ENCODE measurements around the gene TSEN54.
A peak's percentile ranks its signal among the peaks of the same experiment; 100 is the strongest.

Gene TSEN54

DNA sequence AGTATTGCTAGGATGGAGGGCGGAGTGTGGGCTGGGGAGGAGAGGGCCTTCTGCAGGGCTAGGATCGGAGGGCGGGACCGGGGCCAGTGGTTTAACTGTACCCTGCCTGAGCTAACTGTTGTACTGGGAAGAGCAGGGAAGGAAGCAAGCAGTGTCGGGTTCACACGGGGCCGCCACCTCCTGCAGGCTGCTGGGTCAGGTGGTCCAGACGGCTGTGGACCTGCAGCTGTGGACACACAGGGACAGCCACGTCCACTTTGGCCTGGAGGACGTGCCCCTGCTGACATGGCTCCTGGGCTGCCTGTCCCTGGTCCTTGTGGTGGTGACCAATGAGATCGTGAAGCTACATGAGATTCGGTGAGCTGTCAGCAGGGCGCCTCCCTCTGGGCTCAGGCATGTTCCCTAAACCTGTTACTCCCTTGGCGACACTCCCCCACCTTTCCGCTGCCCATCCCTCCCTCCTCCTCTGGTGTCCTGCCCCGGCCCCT lies 17.6 kb upstream of the TSEN54 start:
- DNase-seq (ENCODE audit: low read depth in 1 of 2, low spot score in 1 of 2), result peak in 1 of 2 experiments; percentile 46
- TF ChIP-seq POLR2AphosphoS5 (IDR thresholded peaks at IDR 0.05; ENCODE audit: low read depth) (no peak), GABPA (IDR thresholded peaks at IDR 0.05; ENCODE audit: low read depth) (no peak), SPI1 (IDR thresholded peaks at IDR 0.05; ENCODE audit: borderline replicate concordance, low read depth) (no peak)
- TF ChIP-seq, protein P1, sequence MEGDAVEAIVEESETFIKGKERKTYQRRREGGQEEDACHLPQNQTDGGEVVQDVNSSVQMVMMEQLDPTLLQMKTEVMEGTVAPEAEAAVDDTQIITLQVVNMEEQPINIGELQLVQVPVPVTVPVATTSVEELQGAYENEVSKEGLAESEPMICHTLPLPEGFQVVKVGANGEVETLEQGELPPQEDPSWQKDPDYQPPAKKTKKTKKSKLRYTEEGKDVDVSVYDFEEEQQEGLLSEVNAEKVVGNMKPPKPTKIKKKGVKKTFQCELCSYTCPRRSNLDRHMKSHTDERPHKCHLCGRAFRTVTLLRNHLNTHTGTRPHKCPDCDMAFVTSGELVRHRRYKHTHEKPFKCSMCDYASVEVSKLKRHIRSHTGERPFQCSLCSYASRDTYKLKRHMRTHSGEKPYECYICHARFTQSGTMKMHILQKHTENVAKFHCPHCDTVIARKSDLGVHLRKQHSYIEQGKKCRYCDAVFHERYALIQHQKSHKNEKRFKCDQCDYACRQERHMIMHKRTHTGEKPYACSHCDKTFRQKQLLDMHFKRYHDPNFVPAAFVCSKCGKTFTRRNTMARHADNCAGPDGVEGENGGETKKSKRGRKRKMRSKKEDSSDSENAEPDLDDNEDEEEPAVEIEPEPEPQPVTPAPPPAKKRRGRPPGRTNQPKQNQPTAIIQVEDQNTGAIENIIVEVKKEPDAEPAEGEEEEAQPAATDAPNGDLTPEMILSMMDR (IDR thresholded peaks at IDR 0.05; ENCODE audit: insufficient read depth, low read length), result no peak
- TF ChIP-seq, protein P2, sequence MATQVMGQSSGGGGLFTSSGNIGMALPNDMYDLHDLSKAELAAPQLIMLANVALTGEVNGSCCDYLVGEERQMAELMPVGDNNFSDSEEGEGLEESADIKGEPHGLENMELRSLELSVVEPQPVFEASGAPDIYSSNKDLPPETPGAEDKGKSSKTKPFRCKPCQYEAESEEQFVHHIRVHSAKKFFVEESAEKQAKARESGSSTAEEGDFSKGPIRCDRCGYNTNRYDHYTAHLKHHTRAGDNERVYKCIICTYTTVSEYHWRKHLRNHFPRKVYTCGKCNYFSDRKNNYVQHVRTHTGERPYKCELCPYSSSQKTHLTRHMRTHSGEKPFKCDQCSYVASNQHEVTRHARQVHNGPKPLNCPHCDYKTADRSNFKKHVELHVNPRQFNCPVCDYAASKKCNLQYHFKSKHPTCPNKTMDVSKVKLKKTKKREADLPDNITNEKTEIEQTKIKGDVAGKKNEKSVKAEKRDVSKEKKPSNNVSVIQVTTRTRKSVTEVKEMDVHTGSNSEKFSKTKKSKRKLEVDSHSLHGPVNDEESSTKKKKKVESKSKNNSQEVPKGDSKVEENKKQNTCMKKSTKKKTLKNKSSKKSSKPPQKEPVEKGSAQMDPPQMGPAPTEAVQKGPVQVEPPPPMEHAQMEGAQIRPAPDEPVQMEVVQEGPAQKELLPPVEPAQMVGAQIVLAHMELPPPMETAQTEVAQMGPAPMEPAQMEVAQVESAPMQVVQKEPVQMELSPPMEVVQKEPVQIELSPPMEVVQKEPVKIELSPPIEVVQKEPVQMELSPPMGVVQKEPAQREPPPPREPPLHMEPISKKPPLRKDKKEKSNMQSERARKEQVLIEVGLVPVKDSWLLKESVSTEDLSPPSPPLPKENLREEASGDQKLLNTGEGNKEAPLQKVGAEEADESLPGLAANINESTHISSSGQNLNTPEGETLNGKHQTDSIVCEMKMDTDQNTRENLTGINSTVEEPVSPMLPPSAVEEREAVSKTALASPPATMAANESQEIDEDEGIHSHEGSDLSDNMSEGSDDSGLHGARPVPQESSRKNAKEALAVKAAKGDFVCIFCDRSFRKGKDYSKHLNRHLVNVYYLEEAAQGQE (IDR thresholded peaks at IDR 0.05; ENCODE audit: insufficient replicate concordance, low read depth), result no peak
- no peaks in the 10 kb centered on the region for H3K27me3 ChIP-seq (ENCODE audit: insufficient read depth, poor library complexity, severe bottlenecking)
- no peak overlapping the region; the same call in 1 of the 2 replicates for H3K27ac ChIP-seq (replicated peaks)
- H3K4me3 ChIP-seq (replicated peaks; ENCODE audit: insufficient read depth, low read length), result no peak overlapping the region

DNA sequence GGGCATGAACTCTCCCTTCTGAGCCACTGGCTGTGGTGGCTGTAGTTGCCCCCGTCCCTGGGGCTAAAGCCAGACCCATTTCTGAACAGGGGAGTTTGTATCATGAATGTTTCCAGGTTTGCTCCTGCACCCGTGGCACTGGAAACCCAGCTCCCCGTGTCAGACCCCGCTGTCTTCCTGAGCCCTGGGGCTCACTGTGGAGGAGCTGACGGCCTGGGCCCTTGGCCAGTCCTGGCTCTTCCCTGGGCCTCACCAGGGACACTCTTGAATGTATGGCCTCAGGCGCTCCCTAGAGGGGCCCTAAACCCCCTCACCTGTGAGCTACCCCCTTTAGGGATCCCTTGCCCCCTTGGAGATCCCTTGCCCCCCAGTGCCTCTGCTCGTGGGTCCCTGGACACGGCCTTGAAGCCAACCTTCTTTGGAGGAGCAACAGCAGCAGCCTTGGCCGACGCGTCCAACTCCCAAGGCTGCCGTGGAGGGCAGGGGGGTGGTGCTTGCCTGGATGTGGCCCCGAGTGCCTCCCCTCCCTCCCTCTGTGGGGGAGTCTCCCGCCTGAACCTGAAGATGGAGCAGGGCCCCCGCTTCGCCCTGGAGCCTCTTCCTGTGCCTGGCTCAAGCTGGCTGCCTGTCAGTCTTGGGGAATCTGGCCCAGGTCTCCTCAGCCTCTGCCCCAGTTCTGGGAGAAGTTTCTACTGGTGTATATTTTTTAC lies 16.9 kb upstream of the TSEN54 start:
- no peak for DNase-seq (ENCODE audit: low read depth in 1 of 2, low spot score in 1 of 2)
- Histone ChIP-seq H3K27me3 (ENCODE audit: insufficient read depth, poor library complexity, severe bottlenecking) (no peaks in the 10 kb centered on the region), H3K27ac (replicated peaks) (no peak overlapping the region), H3K4me3 (replicated peaks; ENCODE audit: insufficient read depth, low read length) (no peak overlapping the region)
- no peak for TF ChIP-seq GABPA (IDR thresholded peaks at IDR 0.05; ENCODE audit: low read depth)
- TF ChIP-seq POLR2AphosphoS5 (IDR thresholded peaks at IDR 0.05; ENCODE audit: low read depth), result no peak
- TF ChIP-seq, protein P2 (IDR thresholded peaks at IDR 0.05; ENCODE audit: insufficient replicate concordance, low read depth), result no peak
- TF ChIP-seq SPI1 (IDR thresholded peaks at IDR 0.05; ENCODE audit: borderline replicate concordance, low read depth), result no peak
- TF ChIP-seq, protein P1 (IDR thresholded peaks at IDR 0.05; ENCODE audit: insufficient read depth, low read length), result no peak

DNA sequence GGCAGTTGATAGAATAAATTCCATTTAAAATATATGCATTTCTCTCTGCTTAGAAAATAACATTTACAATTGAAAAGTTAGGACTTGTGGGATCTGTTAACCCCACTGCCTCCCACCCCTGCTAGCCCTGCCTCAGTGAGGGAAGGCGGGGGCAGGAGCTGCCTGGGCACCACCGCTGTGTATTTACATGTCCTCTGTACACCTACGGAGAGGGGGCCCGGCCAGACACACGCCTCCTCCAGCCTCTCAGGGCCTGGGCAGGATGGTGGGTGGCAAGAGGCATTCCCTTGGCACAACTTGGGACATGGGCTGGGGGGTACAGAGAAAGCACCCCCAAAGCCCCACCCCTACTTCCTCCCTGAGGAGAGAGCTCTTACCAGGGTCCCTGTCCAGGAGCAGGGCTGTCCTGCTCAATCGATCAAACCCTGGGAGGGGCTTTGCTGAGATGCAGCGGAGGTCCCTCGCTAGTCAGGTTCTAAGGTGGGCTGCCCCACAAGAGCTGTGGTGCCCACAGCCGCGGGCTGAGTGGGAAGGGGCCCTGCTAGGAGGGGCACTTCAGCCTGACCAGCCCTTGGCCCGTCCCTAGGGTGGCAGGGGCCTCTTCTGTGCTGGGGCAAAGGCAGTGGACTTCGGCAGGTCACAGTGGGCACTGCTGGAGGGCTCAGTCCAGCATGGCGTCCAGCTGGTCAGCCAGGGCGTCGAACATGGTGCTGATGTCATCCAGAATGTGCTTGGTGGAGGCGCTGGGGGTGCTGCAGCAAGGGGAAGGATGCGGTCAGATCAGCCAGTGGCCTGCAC lies 15.7 kb upstream of the TSEN54 start:
- TF ChIP-seq SPI1 (IDR thresholded peaks at IDR 0.05; ENCODE audit: borderline replicate concordance, low read depth) (no peak), POLR2AphosphoS5 (IDR thresholded peaks at IDR 0.05; ENCODE audit: low read depth) (no peak), GABPA (IDR thresholded peaks at IDR 0.05; ENCODE audit: low read depth) (no peak)
- TF ChIP-seq, protein P1 (IDR thresholded peaks at IDR 0.05; ENCODE audit: insufficient read depth, low read length), result no peak
- TF ChIP-seq, protein P2 (IDR thresholded peaks at IDR 0.05; ENCODE audit: insufficient replicate concordance, low read depth), result no peak
- no peak for DNase-seq (ENCODE audit: low read depth in 1 of 2, low spot score in 1 of 2)
- no peak overlapping the region for H3K4me3 ChIP-seq (replicated peaks; ENCODE audit: insufficient read depth, low read length)
- H3K27me3 ChIP-seq (ENCODE audit: insufficient read depth, poor library complexity, severe bottlenecking), result no peaks in the 10 kb centered on the region
- no peak overlapping the region for H3K27ac ChIP-seq (replicated peaks)
